ENCODE results near the gene CADPS2. TPM values are rescaled to one million over a fixed set of nuclear protein-coding genes. Genes with fewer than 3 reads are reported as not detected.

Gene CADPS2
- total and polyA plus RNA-seq, 3 experiments from 2014 or later = not detected

DNA sequence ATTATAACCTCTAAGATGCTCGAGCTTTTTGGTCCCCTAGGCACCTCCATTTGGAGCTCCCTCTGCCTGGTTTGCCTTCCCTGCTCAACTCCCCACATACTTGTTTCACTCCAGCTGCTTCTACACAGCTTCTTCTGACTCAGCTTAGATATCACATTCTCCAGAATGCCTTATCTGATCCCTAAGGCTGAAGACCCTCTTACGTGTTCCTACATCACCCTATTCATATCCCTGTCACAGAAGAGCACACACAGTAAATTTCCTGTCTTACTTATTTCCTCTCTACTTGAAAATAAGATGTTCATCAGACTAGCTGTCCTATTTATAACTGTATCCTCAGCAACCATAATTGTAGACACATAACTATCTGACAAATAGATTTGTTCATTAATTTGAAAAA is 122.2 kb downstream of the CADPS2 start:
- Histone ChIP-seq H3K27ac (ENCODE audit: low read depth, low read length) (no peak overlapping the region), H3K4me1 (ENCODE audit: insufficient read depth, low read length) (no peaks in the 10 kb centered on the region), H3K36me3 (ENCODE audit: insufficient read depth, low read length) (no peaks in the 10 kb centered on the region), H3K27me3 (ENCODE audit: insufficient read depth, low read length, poor library complexity, severe bottlenecking) (no peaks in the 10 kb centered on the region), H3K9me3 (ENCODE audit: low read length) (no peaks in the 10 kb centered on the region), H3K4me3 (ENCODE audit: low read length) (no peak overlapping the region)
- ChIA-PET CTCF (no interaction called here), POLR2A (no interaction called here)
- Mint-ChIP-seq H3K9me3 (peaks cover under 1 to 6% (median 3%) of the 10 kb centered on the region in 5 donors), H3K4me1 (no peaks in the 10 kb centered on the region), H3K4me3 (no peak overlapping the region), H3K36me3 (no peaks in the 10 kb centered on the region), H3K27me3 (no peaks in the 10 kb centered on the region), H3K27ac (no peak overlapping the region)
- no peak for DNase-seq

DNA sequence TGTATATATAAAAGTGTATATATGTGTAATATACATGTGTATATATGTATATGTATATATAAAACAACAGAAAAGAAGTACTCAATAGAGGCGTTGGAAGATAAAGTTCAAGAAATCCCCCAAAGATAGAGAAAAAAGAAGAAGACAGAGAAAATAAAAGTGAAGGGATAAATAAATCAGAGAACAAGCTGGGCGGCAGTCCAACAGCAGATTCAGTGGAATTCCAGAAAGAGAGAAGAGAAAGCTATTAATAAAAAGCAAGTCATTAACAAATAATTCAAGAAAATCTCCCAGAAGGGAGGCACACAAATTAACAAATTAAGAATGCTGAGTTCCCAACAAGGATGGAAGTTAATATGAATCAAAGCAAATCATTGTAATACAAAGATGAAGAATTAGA is 124.2 kb downstream of the CADPS2 start:
- Mint-ChIP-seq H3K4me3 (no peak overlapping the region), H3K4me1 (no peaks in the 10 kb centered on the region), H3K27ac (no peak overlapping the region), H3K27me3 (no peaks in the 10 kb centered on the region), H3K9me3 (peaks cover 0 to 11% (median 4%) of the 10 kb centered on the region in 5 donors), H3K36me3 (no peaks in the 10 kb centered on the region)
- no peaks in the 10 kb centered on the region for H3K4me1 ChIP-seq (ENCODE audit: insufficient read depth, low read length)
- POLR2A ChIA-PET = no interaction called here
- H3K27me3 ChIP-seq (ENCODE audit: insufficient read depth, low read length, poor library complexity, severe bottlenecking) = no peaks in the 10 kb centered on the region
- CTCF ChIA-PET = no interaction called here
- H3K4me3 ChIP-seq (ENCODE audit: low read length) = no peak overlapping the region
- DNase-seq = no peak
- H3K27ac ChIP-seq (ENCODE audit: low read depth, low read length) = no peak overlapping the region
- no peaks in the 10 kb centered on the region for H3K9me3 ChIP-seq (ENCODE audit: low read length)
- no peaks in the 10 kb centered on the region for H3K36me3 ChIP-seq (ENCODE audit: insufficient read depth, low read length)

DNA sequence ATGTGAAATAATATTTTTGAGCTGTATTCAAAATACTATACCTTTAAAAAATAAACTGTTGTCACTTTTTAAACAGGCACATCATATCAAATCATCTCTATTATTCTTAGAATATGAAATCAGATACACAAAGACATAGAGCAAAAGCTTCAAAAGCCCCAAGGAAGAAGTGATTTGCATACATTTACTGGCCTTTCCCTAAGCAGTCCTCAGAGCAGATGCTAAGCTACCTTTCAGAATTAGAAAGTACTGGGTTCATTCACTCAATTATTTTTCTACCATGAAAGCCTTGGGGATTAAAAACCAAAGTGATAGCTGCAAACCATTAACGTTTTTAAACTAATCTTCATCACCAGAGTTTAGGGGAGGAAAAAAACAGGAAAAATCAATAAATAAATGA is 127.8 kb downstream of the CADPS2 start:
- no peaks in the 10 kb centered on the region for H3K4me1 ChIP-seq (ENCODE audit: insufficient read depth, low read length)

GRCh38 chr7:122756860-122757259 is 129.4 kb downstream of the CADPS2 start:
- no peak for DNase-seq
- Mint-ChIP-seq H3K36me3 (no peaks in the 10 kb centered on the region), H3K9me3 (peaks cover 0 to 15% (median 6%) of the 10 kb centered on the region in 5 donors), H3K27ac (no peak overlapping the region), H3K27me3 (no peaks in the 10 kb centered on the region), H3K4me1 (no peaks in the 10 kb centered on the region), H3K4me3 (no peak overlapping the region)
- H3K4me1 ChIP-seq (ENCODE audit: insufficient read depth, low read length) = no peaks in the 10 kb centered on the region
- H3K27me3 ChIP-seq (ENCODE audit: insufficient read depth, low read length, poor library complexity, severe bottlenecking) = no peaks in the 10 kb centered on the region
- H3K27ac ChIP-seq (ENCODE audit: low read depth, low read length) = no peak overlapping the region
- H3K4me3 ChIP-seq (ENCODE audit: low read length) = no peak overlapping the region
- H3K36me3 ChIP-seq (ENCODE audit: insufficient read depth, low read length) = no peaks in the 10 kb centered on the region
- CTCF ChIA-PET = no interaction called here
- POLR2A ChIA-PET = no interaction called here
- H3K9me3 ChIP-seq (ENCODE audit: low read length) = no peaks in the 10 kb centered on the region

More for the DNA sequence above, 127.8 kb downstream of the CADPS2 start:
- Mint-ChIP-seq H3K9me3 (peaks cover 0 to 14% (median 6%) of the 10 kb centered on the region in 5 donors), H3K4me1 (no peaks in the 10 kb centered on the region), H3K4me3 (no peak overlapping the region), H3K27ac (no peak overlapping the region), H3K36me3 (no peaks in the 10 kb centered on the region), H3K27me3 (no peaks in the 10 kb centered on the region)
- Histone ChIP-seq H3K36me3 (ENCODE audit: insufficient read depth, low read length) (no peaks in the 10 kb centered on the region), H3K4me3 (ENCODE audit: low read length) (no peak overlapping the region), H3K9me3 (ENCODE audit: low read length) (no peaks in the 10 kb centered on the region), H3K27ac (ENCODE audit: low read depth, low read length) (no peak overlapping the region), H3K27me3 (ENCODE audit: insufficient read depth, low read length, poor library complexity, severe bottlenecking) (no peaks in the 10 kb centered on the region)
- ChIA-PET POLR2A (no interaction called here), CTCF (no interaction called here)
- no peak for DNase-seq

DNA sequence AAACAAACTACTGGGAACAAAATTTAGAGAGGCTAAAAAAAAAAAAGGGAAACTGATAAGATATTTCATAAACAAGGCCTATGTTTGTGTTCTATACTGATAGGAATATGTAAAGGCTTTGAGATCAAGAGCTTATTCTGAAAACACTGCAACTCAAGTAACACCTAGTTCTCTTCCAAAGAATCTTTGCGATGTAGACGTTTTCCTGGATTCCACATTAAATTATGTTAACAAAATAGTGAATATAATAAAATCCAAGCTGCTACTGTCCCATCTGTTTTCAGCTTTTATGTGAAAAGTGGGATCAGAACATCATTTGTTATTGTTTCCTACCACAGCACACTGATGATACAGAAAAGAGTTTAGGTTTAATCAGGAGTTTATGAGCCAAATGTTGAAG is 130.6 kb downstream of the CADPS2 start:
- H3K27ac Mint-ChIP-seq = no peak overlapping the region
- no peak for DNase-seq
- peaks cover 0 to 15% (median 4%) of the 10 kb centered on the region in 5 donors for H3K9me3 Mint-ChIP-seq
- no peaks in the 10 kb centered on the region for H3K4me1 Mint-ChIP-seq
- POLR2A ChIA-PET = no interaction called here
- H3K36me3 Mint-ChIP-seq = no peaks in the 10 kb centered on the region
- no peak overlapping the region for H3K27ac ChIP-seq (ENCODE audit: low read depth, low read length)
- no peaks in the 10 kb centered on the region for H3K27me3 ChIP-seq (ENCODE audit: insufficient read depth, low read length, poor library complexity, severe bottlenecking)
- no peaks in the 10 kb centered on the region for H3K27me3 Mint-ChIP-seq
- H3K4me3 Mint-ChIP-seq = no peak overlapping the region
- H3K4me1 ChIP-seq (ENCODE audit: insufficient read depth, low read length) = no peaks in the 10 kb centered on the region
- no peak overlapping the region for H3K4me3 ChIP-seq (ENCODE audit: low read length)
- H3K9me3 ChIP-seq (ENCODE audit: low read length) = no peaks in the 10 kb centered on the region
- H3K36me3 ChIP-seq (ENCODE audit: insufficient read depth, low read length) = no peaks in the 10 kb centered on the region
- CTCF ChIA-PET = no interaction called here

DNA sequence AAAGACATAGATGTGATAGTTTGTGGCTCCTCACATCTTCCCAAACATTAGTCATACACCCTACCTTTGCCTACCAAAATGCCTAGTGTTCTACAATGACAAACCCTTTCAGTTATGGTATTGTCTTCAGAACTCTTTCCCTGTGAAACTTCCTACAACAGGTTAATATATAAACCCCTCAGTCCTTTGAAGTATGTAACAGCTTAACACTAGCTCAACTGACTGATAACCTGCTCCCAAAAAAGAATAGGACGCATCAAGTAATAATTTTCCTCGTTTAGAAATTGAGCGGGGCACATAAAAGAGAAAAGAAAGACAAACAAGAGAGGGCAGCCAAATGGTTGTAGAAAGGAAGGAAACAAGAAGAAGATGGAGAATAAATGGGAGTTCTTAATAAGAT is 133.7 kb downstream of the CADPS2 start:
- Mint-ChIP-seq H3K36me3 (no peaks in the 10 kb centered on the region), H3K27me3 (no peaks in the 10 kb centered on the region), H3K4me3 (no peak overlapping the region), H3K4me1 (no peaks in the 10 kb centered on the region), H3K27ac (no peak overlapping the region), H3K9me3 (peaks cover 0 to 4% (median 2%) of the 10 kb centered on the region in 5 donors)
- no peaks in the 10 kb centered on the region for H3K4me1 ChIP-seq (ENCODE audit: insufficient read depth, low read length)
- ChIA-PET POLR2A (no interaction called here), CTCF (no interaction called here)
- H3K4me3 ChIP-seq (ENCODE audit: low read length) = no peak overlapping the region
- H3K27ac ChIP-seq (ENCODE audit: low read depth, low read length) = no peak overlapping the region
- no peaks in the 10 kb centered on the region for H3K27me3 ChIP-seq (ENCODE audit: insufficient read depth, low read length, poor library complexity, severe bottlenecking)
- H3K9me3 ChIP-seq (ENCODE audit: low read length) = no peaks in the 10 kb centered on the region
- DNase-seq = no peak
- H3K36me3 ChIP-seq (ENCODE audit: insufficient read depth, low read length) = no peaks in the 10 kb centered on the region

DNA sequence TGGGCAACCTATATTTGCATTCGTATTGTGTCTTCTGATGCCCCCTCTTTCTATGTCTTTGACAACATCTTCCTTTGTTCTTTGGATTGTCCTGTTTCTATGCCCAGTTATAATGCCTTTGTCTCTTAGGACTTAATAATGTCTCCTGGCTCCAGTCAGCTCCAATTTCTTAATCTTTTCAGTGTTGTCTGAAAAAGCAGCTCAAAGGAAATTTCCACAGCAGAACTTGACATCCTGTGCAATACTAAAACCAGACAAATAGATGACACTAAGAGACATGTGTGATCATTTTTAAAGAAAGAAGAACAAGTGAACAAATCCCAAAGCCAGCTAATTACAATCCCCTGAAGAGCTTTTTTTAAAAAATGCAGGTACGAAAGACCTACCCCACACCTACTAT is 135.9 kb downstream of the CADPS2 start:
- H3K4me3 ChIP-seq (ENCODE audit: low read length) = no peak overlapping the region
- H3K36me3 ChIP-seq (ENCODE audit: insufficient read depth, low read length) = no peaks in the 10 kb centered on the region
- Mint-ChIP-seq H3K27me3 (no peaks in the 10 kb centered on the region), H3K4me1 (no peaks in the 10 kb centered on the region), H3K36me3 (no peaks in the 10 kb centered on the region), H3K4me3 (no peak overlapping the region), H3K9me3 (peaks cover 0 to 4% (median 0%) of the 10 kb centered on the region in 5 donors), H3K27ac (no peak overlapping the region)
- H3K27ac ChIP-seq (ENCODE audit: low read depth, low read length) = no peak overlapping the region
- CTCF ChIA-PET = no interaction called here
- no peaks in the 10 kb centered on the region for H3K27me3 ChIP-seq (ENCODE audit: insufficient read depth, low read length, poor library complexity, severe bottlenecking)
- POLR2A ChIA-PET = no interaction called here
- no peaks in the 10 kb centered on the region for H3K4me1 ChIP-seq (ENCODE audit: insufficient read depth, low read length)
- no peaks in the 10 kb centered on the region for H3K9me3 ChIP-seq (ENCODE audit: low read length)
- no peak for DNase-seq

DNA sequence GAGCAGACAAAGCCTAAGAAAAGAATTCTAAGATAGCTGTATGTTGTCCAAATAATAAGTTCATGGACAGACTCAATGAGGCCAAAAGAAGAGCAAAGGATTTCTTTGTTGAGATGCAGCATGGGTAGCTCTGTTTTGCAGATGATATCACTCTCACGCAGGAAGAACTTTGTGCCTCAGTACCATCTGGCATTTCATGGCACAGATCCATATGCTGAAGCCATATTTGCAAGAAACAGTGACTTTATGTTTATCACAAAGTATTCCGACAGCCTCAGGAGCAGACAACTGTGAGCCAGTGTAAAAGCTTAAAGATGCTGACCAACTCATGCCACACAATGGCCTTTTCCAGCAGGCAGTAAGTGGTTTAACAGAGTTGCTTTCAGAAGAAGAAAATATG is 138.1 kb downstream of the CADPS2 start:
- no peaks in the 10 kb centered on the region for H3K9me3 Mint-ChIP-seq
- H3K27ac Mint-ChIP-seq = no peak overlapping the region
- no peak overlapping the region for H3K4me3 Mint-ChIP-seq
- Histone ChIP-seq H3K27ac (ENCODE audit: low read depth, low read length) (no peak overlapping the region), H3K4me1 (ENCODE audit: insufficient read depth, low read length) (no peaks in the 10 kb centered on the region), H3K4me3 (ENCODE audit: low read length) (no peak overlapping the region), H3K27me3 (ENCODE audit: insufficient read depth, low read length, poor library complexity, severe bottlenecking) (no peaks in the 10 kb centered on the region), H3K9me3 (ENCODE audit: low read length) (no peaks in the 10 kb centered on the region), H3K36me3 (ENCODE audit: insufficient read depth, low read length) (no peaks in the 10 kb centered on the region)
- CTCF ChIA-PET = no interaction called here
- no peaks in the 10 kb centered on the region for H3K4me1 Mint-ChIP-seq
- POLR2A ChIA-PET = no interaction called here
- H3K27me3 Mint-ChIP-seq = no peaks in the 10 kb centered on the region
- H3K36me3 Mint-ChIP-seq = no peaks in the 10 kb centered on the region
- no peak for DNase-seq

- Mint-ChIP-seq H3K4me1 (no peaks in the 10 kb centered on the region), H3K36me3 (no peaks in the 10 kb centered on the region), H3K4me3 (no peak overlapping the region), H3K27me3 (no peaks in the 10 kb centered on the region), H3K27ac (no peak overlapping the region), H3K9me3 (no peaks in the 10 kb centered on the region)
- Histone ChIP-seq H3K4me1 (ENCODE audit: insufficient read depth, low read length) (no peaks in the 10 kb centered on the region), H3K4me3 (ENCODE audit: low read length) (no peak overlapping the region), H3K27me3 (ENCODE audit: insufficient read depth, low read length, poor library complexity, severe bottlenecking) (no peaks in the 10 kb centered on the region), H3K9me3 (ENCODE audit: low read length) (no peaks in the 10 kb centered on the region), H3K36me3 (ENCODE audit: insufficient read depth, low read length) (no peaks in the 10 kb centered on the region), H3K27ac (ENCODE audit: low read depth, low read length) (no peak overlapping the region)
- ChIA-PET CTCF (no interaction called here), POLR2A (no interaction called here)
- no peak for DNase-seq
These were observed 139.3 kb downstream of the CADPS2 start for GRCh38 chr7:122746948-122747347.
